Activated CD4-positive, alpha-beta T cell treated with anti-CD3 and anti-CD28 coated beads, Interleukin-2, amount 50 U/mL, for 24 hours (primary cell): ENCODE data around the gene ASIC1.

Source experiments
- DNase-seq, 2 donors: peaks; one replicate each; pipeline ENCODE4 v3.0.0-alpha.2; 2020; ENCODE audit warnings: low read depth in 1 of 2, low spot score in 1 of 2

Gene ASIC1

GRCh38 chr12:50106907-50107306, 49.5 kb downstream of the ASIC1 start:
- no peak for DNase-seq

GRCh38 chr12:50107416-50108268, 50.2 kb downstream of the ASIC1 start:
- no peak for DNase-seq

- no peak for DNase-seq
Measured at GRCh38 chr12:50109319-50109718, 51.9 kb downstream of the ASIC1 start.

- no peak for DNase-seq
Measured at GRCh38 chr12:50110127-50110761, 52.8 kb downstream of the ASIC1 start.

GRCh38 chr12:50110762-50111351, 53.5 kb downstream of the ASIC1 start:
- DNase-seq = no peak

GRCh38 chr12:50111395-50111692, 53.9 kb downstream of the ASIC1 start:
- no peak for DNase-seq

GRCh38 chr12:50111693-50112455, 54.5 kb downstream of the ASIC1 start, which contains the start of gene COX14:
Gene COX14 (plus strand): TSS chr12:50112236. CDS start chr12:50120044, 7,808 bp downstream.
- DNase-seq = peak; percentile 98 to 99

GRCh38 chr12:50112456-50113218, 55.2 kb downstream of the ASIC1 start:
- DNase-seq = peak in 1 of 2 donors; percentile 27

- DNase-seq = no peak
Measured at GRCh38 chr12:50117057-50117622, 59.7 kb downstream of the ASIC1 start.

- no peak for DNase-seq
Measured at GRCh38 chr12:50119387-50119786, 62.0 kb downstream of the ASIC1 start.

GRCh38 chr12:50120521-50120920, 63.1 kb downstream of the ASIC1 start:
- no peak for DNase-seq

- no peak for DNase-seq
Measured at GRCh38 chr12:50120953-50121352, 63.6 kb downstream of the ASIC1 start.

- DNase-seq = no peak
Measured at GRCh38 chr12:50121641-50122040, 64.2 kb downstream of the ASIC1 start.

- no peak for DNase-seq
Measured at GRCh38 chr12:50123203-50123602, 65.8 kb downstream of the ASIC1 start.

GRCh38 chr12:50127546-50127945, 70.2 kb downstream of the ASIC1 start:
- no peak for DNase-seq

GRCh38 chr12:50129290-50129689, 71.9 kb downstream of the ASIC1 start:
- no peak for DNase-seq

- DNase-seq = peak in 1 of 2 donors; percentile 28
Measured at GRCh38 chr12:50132505-50133135, 75.2 kb downstream of the ASIC1 start.
